Mesothelial cell of epicardium (in vitro differentiated cells): Measurements from ENCODE around the gene KCNAB3. TPM values are rescaled to one million over a fixed set of nuclear protein-coding genes. Genes with fewer than 3 reads are reported as not detected.

Experiments
- DNase-seq, 2 experiments: peaks; one replicate each; pipeline ENCODE4 v3.0.0; 2021; ENCODE audit warnings: low spot score in 2 of 2; ENCODE audit not compliant: unreplicated experiment in 2 of 2
- H3K27ac Mint-ChIP-seq: 2 replicates; pipeline ENCODE4 v1.8.0; 2021; ENCODE audit warnings: mixed read lengths
- H3K27me3 Mint-ChIP-seq: 2 replicates; pipeline ENCODE4 v1.8.0; 2021; ENCODE audit warnings: low read depth, mixed read lengths
- H3K36me3 Mint-ChIP-seq: 2 replicates; pipeline ENCODE4 v1.8.0; 2021; ENCODE audit warnings: mixed read lengths
- H3K4me1 Mint-ChIP-seq: 2 replicates; pipeline ENCODE4 v1.8.0; 2021; ENCODE audit warnings: mixed read lengths
- H3K4me3 Mint-ChIP-seq: 2 replicates; pipeline ENCODE4 v1.8.0; 2021; ENCODE audit warnings: mild to moderate bottlenecking, moderate library complexity, mixed read lengths
- H3K9me3 Mint-ChIP-seq: 2 replicates; pipeline ENCODE4 v1.8.0; 2021; ENCODE audit warnings: mixed read lengths
- CTCF ChIP-seq: fragments of 200-600 bp; sonication (generic); IDR thresholded peaks from one replicate; pipeline ENCODE4 v1.5.0; 2021; ENCODE audit warnings: antibody characterized with exemption; ENCODE audit not compliant: unreplicated experiment
- total RNA-seq: library from RNA; stranded (reverse); gene quantifications from 3 replicates; pipeline ENCODE4 v1.2.1, GENCODE V29; 2021

The KCNAB3 gene
- total RNA-seq, 1 donor from 2014 or later: 18.8 TPM

- DNase-seq: no peak
Observed at GRCh38 chr17:7894866-7895265, 34.8 kb downstream of the KCNAB3 start.

GRCh38 chr17:7894226-7894625, 35.4 kb downstream of the KCNAB3 start:
- Mint-ChIP-seq H3K27ac (no peak overlapping the region), H3K4me3 (no peak overlapping the region), H3K9me3 (no peaks in the 10 kb centered on the region), H3K36me3 (peaks cover 51% of the 10 kb centered on the region), H3K27me3 (no peaks in the 10 kb centered on the region), H3K4me1 (no peaks in the 10 kb centered on the region)
- no peak for DNase-seq
- no peak for TF ChIP-seq CTCF

More at GRCh38 chr17:7894866-7895265, 34.8 kb downstream of the KCNAB3 start:
- H3K4me1 Mint-ChIP-seq: no peaks in the 10 kb centered on the region
- H3K27me3 Mint-ChIP-seq: no peaks in the 10 kb centered on the region
- H3K4me3 Mint-ChIP-seq: no peak overlapping the region
- H3K36me3 Mint-ChIP-seq: peaks cover 57% of the 10 kb centered on the region
- H3K27ac Mint-ChIP-seq: no peak overlapping the region
- no peak for TF ChIP-seq CTCF
- H3K9me3 Mint-ChIP-seq: no peaks in the 10 kb centered on the region

- H3K36me3 Mint-ChIP-seq: peaks cover 49% of the 10 kb centered on the region
- DNase-seq: no peak
- no peaks in the 10 kb centered on the region for H3K9me3 Mint-ChIP-seq
Observed at GRCh38 chr17:7893187-7893880, 36.3 kb downstream of the KCNAB3 start.

GRCh38 chr17:7889166-7889955, 40.3 kb downstream of the KCNAB3 start:
- DNase-seq: peak; percentile 72 to 77
- Mint-ChIP-seq H3K36me3 (peaks cover 21% of the 10 kb centered on the region), H3K9me3 (no peaks in the 10 kb centered on the region), H3K27ac (no peak overlapping the region), H3K27me3 (no peaks in the 10 kb centered on the region), H3K4me3 (no peak overlapping the region), H3K4me1 (peaks cover 6% of the 10 kb centered on the region)
- no peak for TF ChIP-seq CTCF

More at GRCh38 chr17:7893187-7893880, 36.3 kb downstream of the KCNAB3 start:
- Mint-ChIP-seq H3K4me3 (no peak overlapping the region), H3K27me3 (no peaks in the 10 kb centered on the region), H3K27ac (no peak overlapping the region), H3K4me1 (no peaks in the 10 kb centered on the region)
- TF ChIP-seq CTCF: no peak

GRCh38 chr17:7888184-7888920, 41.3 kb downstream of the KCNAB3 start, which contains the start of gene CHD3:
TSS of gene CHD3 (plus strand) at chr17:7888789. CDS start at chr17:7889001, 212 bp downstream.
- Mint-ChIP-seq H3K36me3 (peaks cover 11% of the 10 kb centered on the region), H3K9me3 (no peaks in the 10 kb centered on the region), H3K4me1 (peaks cover 6% of the 10 kb centered on the region), H3K27ac (no peak within 1 kb of the TSS), H3K27me3 (no peaks in the 10 kb centered on the region), H3K4me3 (no peak within 1 kb of the TSS)
- DNase-seq: peak in 1 of 2 experiments; percentile 58
- TF ChIP-seq CTCF: no peak
